Panc1 (cell line): ENCODE measurements around the gene GRIK5. TPM values are rescaled to one million over a fixed set of nuclear protein-coding genes. Genes with fewer than 3 reads are reported as not detected.

Source experiments
- ATAC-seq: fragments of 200-7000 bp; cut with Tn5 transposase; 2 replicates; pipeline ENCODE4 v1.9.1; 2020; ENCODE audit warnings: mild to moderate bottlenecking, moderate library complexity
- BruUV-seq: library from RNA; stranded (reverse); fragments of 400-500 nt; replicated peaks from 2 replicates; lab custom pipeline; 2021; lab: Mats Ljungman, UMichigan
- CTCF ChIA-PET: fragments of 300-600 bp; sonication (Branson Sonifier 250); formaldehyde crosslinking; loops from one replicate; lab custom pipeline; 2022; ENCODE audit warnings: antibody characterized with exemption; lab: Charles Lee
- POLR2A ChIA-PET: fragments of 300-600 bp; sonication (Branson Sonifier 250); formaldehyde crosslinking; loops from one replicate; lab custom pipeline; 2022; ENCODE audit warnings: antibody characterized with exemption; lab: Charles Lee
- DNase-seq: peaks from one replicate; pipeline ENCODE4 v3.0.0-alpha.2; 2010; ENCODE audit warnings: low read depth, low spot score
- H3K27ac ChIP-seq: 2 replicates; pipeline ENCODE4 v1.5.1; 2011; ENCODE audit warnings: mild to moderate bottlenecking, low read length, inconsistent platforms
- H3K27me3 ChIP-seq: fragments of 200-500 bp; sonication (Bioruptor generic); 2 replicates; pipeline ENCODE4 v1.6.0; 2014; ENCODE audit warnings: low read length, inconsistent platforms; ENCODE audit not compliant: control insufficient read depth, insufficient read depth
- H3K36me3 ChIP-seq: fragments of 200-500 bp; sonication (Bioruptor generic); 2 replicates; pipeline ENCODE4 v1.5.1; 2014; ENCODE audit warnings: inconsistent platforms, mild to moderate bottlenecking, low read length, moderate library complexity; ENCODE audit not compliant: control insufficient read depth, insufficient read depth
- H3K4me1 ChIP-seq: 2 replicates; pipeline ENCODE4 v1.5.1; 2011; ENCODE audit warnings: inconsistent platforms, mild to moderate bottlenecking, low read length, moderate library complexity; ENCODE audit not compliant: control insufficient read depth, insufficient read depth
- H3K4me3 ChIP-seq, 2 experiments: 2 replicates each; pipeline ENCODE4 v1.5.1; 2011 to 2012; ENCODE audit warnings: low read depth in 2 of 2, low read length in 2 of 2, mild to moderate bottlenecking in 2 of 2, inconsistent platforms in 1 of 2, moderate library complexity in 1 of 2
- H3K9me3 ChIP-seq: fragments of 200-500 bp; sonication (Bioruptor generic); 2 replicates; pipeline ENCODE4 v1.5.1; 2014; ENCODE audit warnings: low read depth, mild to moderate bottlenecking, inconsistent platforms, low read length, moderate library complexity; ENCODE audit not compliant: control insufficient read depth, insufficient read depth
- POLR2AphosphoS5 ChIP-seq: IDR thresholded peaks from 2 replicates; pipeline ENCODE4 v1.6.1; 2012; ENCODE audit warnings: mild to moderate bottlenecking, low read depth, low read length, moderate library complexity
- SIN3A ChIP-seq: IDR thresholded peaks from 2 replicates; pipeline ENCODE4 v1.6.1; 2012; ENCODE audit warnings: low read depth, mild to moderate bottlenecking, low read length, moderate library complexity, borderline replicate concordance; ENCODE audit not compliant: insufficient read depth
- TCF7L2 ChIP-seq: IDR thresholded peaks from 2 replicates; pipeline ENCODE4 v1.6.1; 2011; ENCODE audit warnings: mild to moderate bottlenecking, low read depth, low read length, inconsistent platforms
- in situ Hi-C: cut with HindIII; loops from 2 replicates; pipeline ENCODE4 v1.10.0; 2016; ENCODE audit warnings: low sequenced_read_pairs, low pct_unique_long_range_greater_than_20kb
- intact Hi-C: fragments of 100-400 bp; cut with micrococcal nuclease; formaldehyde crosslinking; loops from one replicate; pipeline ENCODE4 v1.10.0; 2022; ENCODE audit not compliant: unreplicated experiment
- total RNA-seq: library from RNA; stranded (reverse); gene quantifications from one replicate; pipeline ENCODE4 v1.2.1, GENCODE V29; 2021; ENCODE audit not compliant: unreplicated experiment
- TF ChIP-seq, protein P1 (sequence below): fragments of 450-650 bp; IDR thresholded peaks from 2 replicates; pipeline ENCODE4 v1.5.1; 2017; ENCODE audit warnings: mild to moderate bottlenecking
- TF ChIP-seq, protein P2 (sequence below), 2 experiments: IDR thresholded peaks; 2 replicates each; pipeline ENCODE4 v1.6.1; 2011 to 2012; ENCODE audit warnings: low read depth in 2 of 2, control low read depth in 1 of 2, low read length in 1 of 2, mild to moderate bottlenecking in 1 of 2, moderate library complexity in 1 of 2; ENCODE audit not compliant: insufficient read depth in 1 of 2

Gene GRIK5
- total RNA-seq, 1 experiment from 2014 or later = 0.62 TPM

GRCh38 chr19:42023121-42023942 is 46.7 kb downstream of the GRIK5 start:
- POLR2A ChIA-PET = no interaction called here

GRCh38 chr19:42022616-42023015 is 47.4 kb downstream of the GRIK5 start:
- Histone ChIP-seq H3K27ac (no peak overlapping the region), H3K27me3 (no peaks in the 10 kb centered on the region), H3K4me1 (no peaks in the 10 kb centered on the region), H3K4me3 (no peak overlapping the region), H3K9me3 (no peaks in the 10 kb centered on the region), H3K36me3 (no peaks in the 10 kb centered on the region)
- DNase-seq (no peak), ATAC-seq (no peak)
- in situ Hi-C loops = no loop called here
- ChIA-PET CTCF (interaction anchor here (0.9 kb wide), 1 partner anchor 12 kb away, joined by 3 read pairs; no protein-coding TSS in a partner anchor), POLR2A (no interaction called here)
- no TSS peak for BruUV-seq
- TF ChIP-seq, protein P1, sequence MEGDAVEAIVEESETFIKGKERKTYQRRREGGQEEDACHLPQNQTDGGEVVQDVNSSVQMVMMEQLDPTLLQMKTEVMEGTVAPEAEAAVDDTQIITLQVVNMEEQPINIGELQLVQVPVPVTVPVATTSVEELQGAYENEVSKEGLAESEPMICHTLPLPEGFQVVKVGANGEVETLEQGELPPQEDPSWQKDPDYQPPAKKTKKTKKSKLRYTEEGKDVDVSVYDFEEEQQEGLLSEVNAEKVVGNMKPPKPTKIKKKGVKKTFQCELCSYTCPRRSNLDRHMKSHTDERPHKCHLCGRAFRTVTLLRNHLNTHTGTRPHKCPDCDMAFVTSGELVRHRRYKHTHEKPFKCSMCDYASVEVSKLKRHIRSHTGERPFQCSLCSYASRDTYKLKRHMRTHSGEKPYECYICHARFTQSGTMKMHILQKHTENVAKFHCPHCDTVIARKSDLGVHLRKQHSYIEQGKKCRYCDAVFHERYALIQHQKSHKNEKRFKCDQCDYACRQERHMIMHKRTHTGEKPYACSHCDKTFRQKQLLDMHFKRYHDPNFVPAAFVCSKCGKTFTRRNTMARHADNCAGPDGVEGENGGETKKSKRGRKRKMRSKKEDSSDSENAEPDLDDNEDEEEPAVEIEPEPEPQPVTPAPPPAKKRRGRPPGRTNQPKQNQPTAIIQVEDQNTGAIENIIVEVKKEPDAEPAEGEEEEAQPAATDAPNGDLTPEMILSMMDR = no peak
- TF ChIP-seq SIN3A (no peak), POLR2AphosphoS5 (no peak), TCF7L2 (no peak)
- TF ChIP-seq, protein P2, sequence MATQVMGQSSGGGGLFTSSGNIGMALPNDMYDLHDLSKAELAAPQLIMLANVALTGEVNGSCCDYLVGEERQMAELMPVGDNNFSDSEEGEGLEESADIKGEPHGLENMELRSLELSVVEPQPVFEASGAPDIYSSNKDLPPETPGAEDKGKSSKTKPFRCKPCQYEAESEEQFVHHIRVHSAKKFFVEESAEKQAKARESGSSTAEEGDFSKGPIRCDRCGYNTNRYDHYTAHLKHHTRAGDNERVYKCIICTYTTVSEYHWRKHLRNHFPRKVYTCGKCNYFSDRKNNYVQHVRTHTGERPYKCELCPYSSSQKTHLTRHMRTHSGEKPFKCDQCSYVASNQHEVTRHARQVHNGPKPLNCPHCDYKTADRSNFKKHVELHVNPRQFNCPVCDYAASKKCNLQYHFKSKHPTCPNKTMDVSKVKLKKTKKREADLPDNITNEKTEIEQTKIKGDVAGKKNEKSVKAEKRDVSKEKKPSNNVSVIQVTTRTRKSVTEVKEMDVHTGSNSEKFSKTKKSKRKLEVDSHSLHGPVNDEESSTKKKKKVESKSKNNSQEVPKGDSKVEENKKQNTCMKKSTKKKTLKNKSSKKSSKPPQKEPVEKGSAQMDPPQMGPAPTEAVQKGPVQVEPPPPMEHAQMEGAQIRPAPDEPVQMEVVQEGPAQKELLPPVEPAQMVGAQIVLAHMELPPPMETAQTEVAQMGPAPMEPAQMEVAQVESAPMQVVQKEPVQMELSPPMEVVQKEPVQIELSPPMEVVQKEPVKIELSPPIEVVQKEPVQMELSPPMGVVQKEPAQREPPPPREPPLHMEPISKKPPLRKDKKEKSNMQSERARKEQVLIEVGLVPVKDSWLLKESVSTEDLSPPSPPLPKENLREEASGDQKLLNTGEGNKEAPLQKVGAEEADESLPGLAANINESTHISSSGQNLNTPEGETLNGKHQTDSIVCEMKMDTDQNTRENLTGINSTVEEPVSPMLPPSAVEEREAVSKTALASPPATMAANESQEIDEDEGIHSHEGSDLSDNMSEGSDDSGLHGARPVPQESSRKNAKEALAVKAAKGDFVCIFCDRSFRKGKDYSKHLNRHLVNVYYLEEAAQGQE (IDR thresholded peaks at IDR 0.05; ENCODE audit: insufficient read depth in 1 of 2, low read depth in 2 of 2, low read length in 1 of 2) = no peak
- intact Hi-C loops = no loop called here

More at GRCh38 chr19:42023121-42023942, 46.7 kb downstream of the GRIK5 start:
- Histone ChIP-seq H3K27ac (no peak overlapping the region), H3K36me3 (no peaks in the 10 kb centered on the region), H3K4me3 (no peak overlapping the region), H3K27me3 (no peaks in the 10 kb centered on the region), H3K9me3 (no peaks in the 10 kb centered on the region), H3K4me1 (no peaks in the 10 kb centered on the region)
- TF ChIP-seq, protein P2 (IDR thresholded peaks at IDR 0.05; ENCODE audit: insufficient read depth in 1 of 2, low read depth in 2 of 2, low read length in 1 of 2) = no peak
- TF ChIP-seq, protein P1 = peak; percentile 76
- CTCF ChIA-PET = interaction anchor here (0.9 kb wide), 1 partner anchor 11 kb away, joined by 3 read pairs; no protein-coding TSS in a partner anchor
- intact Hi-C loops = no loop called here
- DNase-seq (no peak), ATAC-seq (peak; percentile 75; the same call in 1 of the 2 replicates)
- no TSS peak for BruUV-seq
- in situ Hi-C loops = no loop called here
